ENCODE data around the gene ARID1B.

DNA sequence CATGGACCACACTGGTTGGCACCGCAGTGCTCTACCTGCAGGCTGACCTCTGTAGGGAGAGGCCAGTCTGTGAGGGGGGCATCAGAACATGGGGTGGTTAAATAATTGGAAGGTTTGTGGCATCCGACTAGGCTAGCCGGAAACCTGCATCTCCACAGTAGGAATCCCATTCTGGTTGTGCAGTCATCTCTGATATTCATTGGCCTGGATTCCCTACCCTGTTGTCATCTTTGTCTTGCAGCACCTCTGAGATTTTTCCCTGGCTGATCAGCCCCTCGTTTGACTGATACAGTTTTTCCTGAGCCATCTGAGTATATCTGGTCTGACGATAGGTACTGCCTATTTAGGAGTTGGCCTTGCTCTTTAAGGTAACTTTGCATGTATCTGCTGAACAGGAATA lies 286.7 kb downstream of the ARID1B start:
- TF ChIP-seq FOXP2 (optimal IDR thresholded peaks at IDR 0.05; ENCODE audit: borderline replicate concordance, extremely low read depth, extremely low read length, insufficient read depth) (no peak), POLR2AphosphoS5 (IDR thresholded peaks at IDR 0.05; ENCODE audit: low read depth, low read length) (no peak)
